Stimulated activated CD4-positive, alpha-beta T cell treated with anti-CD3 and anti-CD28 coated beads, TNF-alpha, amount 100 ng/mL, for 1 hour (primary cell): ENCODE data around the gene PKD2.
A peak's percentile ranks its signal among the peaks of the same experiment; 100 is the strongest.
"Not testable (repeated sequence)": the region's sequence is repeated elsewhere in the genome, so short reads cannot be mapped to it uniquely, and the experiment has no call there.

Experiments used
- DNase-seq, 3 donors: peaks; one replicate each; pipeline ENCODE4 v3.0.0-alpha.2; 2020; ENCODE audit warnings: low read depth in 3 of 3, low spot score in 1 of 3

The PKD2 gene

GRCh38 chr4:87985887-87986200, 21.6 kb upstream of the PKD2 start:
- no peak for DNase-seq

DNA sequence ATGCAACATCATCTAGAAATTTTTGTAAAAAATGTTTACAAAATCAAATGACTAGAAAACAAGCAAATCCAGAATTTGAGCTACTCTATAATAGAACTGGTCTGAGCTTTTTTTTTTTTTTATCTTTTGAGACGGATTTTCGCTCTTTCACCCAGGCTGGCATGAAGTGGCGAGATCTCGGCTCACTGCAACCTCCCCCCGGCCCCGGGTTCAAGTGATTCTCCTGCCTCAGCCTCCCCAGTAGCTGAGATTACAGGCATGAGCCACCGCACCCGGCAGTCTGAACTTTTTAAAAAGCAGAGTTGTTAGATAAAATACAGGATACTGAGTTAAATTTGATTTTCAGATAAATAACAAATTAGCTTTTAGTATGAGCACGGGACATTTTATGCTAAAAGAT, 20.9 kb upstream of the PKD2 start:
- DNase-seq: no peak

DNA sequence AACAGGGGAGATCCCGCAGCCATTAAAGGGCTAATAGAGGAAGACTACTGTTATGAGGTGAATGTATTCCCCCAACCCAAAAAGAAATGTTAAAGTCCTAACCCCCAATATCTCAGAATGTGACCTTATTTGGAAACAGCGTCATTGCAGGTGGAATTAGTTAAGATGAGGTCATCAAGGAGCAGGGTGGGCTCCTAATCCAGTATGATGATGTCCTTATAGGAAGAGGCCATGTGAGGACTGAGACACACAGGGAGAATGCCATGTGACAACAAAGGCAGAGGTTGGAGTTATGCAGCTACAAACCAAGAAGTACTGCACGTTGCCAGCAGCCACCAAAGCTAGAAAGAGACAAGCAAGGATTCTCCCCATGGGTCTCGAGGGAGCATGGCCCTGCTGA, 17.7 kb upstream of the PKD2 start:
- no peak for DNase-seq

- no peak for DNase-seq
These were observed 12.0 kb upstream of the PKD2 start for GRCh38 chr4:87995435-87995834.

DNA sequence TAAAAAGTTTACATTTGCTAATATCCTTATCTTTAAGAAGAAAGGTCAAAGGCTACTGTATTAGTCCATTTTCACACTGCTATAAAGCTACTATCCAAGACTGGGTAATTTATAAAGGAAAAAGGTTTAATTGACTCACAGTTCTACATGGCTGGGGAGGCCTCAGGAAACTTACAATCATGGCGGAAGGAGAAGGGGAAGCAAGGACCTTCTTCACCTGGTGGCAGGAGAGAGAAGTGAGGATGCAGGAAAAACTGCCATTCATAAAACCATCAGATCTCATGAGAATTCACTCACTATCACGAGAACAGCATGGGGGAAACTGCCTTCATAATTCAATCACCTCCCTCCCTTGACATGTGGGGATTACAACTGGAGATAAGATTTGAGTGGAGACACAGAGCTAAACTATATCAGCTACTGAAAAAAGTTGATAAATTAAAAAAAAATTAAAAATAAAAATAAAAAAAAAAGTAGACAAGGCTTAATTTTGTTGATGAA, 8.2 kb upstream of the PKD2 start:
- not testable (repeated sequence) for DNase-seq

DNA sequence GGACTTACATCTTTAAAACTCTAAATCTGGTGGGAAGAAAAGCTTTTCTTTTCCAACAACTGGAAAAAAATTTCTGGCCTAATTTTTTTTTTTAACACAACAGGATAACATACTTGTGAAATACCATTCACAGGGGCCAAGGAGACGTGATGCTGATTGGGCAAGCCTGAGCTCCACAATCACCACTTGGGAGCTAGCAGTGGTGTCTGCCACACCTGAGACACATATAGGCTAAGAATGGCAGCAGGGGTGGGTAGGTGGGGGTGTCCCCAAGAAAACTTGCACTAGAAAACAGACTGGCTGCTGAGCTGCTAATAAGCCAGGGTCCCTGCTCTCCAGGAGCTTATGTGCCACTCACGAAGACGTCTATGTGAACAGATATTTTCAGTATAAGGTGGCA, 5.6 kb upstream of the PKD2 start:
- no peak for DNase-seq

DNA sequence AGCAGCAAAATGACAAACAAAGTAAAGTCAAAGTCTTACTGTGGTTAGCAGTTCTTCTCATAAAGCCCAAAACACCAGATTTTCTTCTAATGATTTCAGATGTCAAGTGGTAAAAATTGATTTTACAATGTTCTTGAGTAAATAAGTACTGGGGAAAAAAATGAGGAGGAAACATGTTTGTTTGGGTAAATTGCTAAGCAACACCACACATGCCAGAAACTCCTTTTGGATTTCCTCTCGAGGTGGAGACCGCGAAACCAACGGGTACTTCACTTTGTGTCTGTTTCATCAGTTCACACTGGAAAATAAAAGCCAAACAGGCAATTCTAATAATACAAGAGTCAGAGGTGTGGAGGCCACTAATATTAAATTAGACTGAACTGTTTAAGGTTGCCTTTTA, 4.6 kb upstream of the PKD2 start:
- DNase-seq: no peak

DNA sequence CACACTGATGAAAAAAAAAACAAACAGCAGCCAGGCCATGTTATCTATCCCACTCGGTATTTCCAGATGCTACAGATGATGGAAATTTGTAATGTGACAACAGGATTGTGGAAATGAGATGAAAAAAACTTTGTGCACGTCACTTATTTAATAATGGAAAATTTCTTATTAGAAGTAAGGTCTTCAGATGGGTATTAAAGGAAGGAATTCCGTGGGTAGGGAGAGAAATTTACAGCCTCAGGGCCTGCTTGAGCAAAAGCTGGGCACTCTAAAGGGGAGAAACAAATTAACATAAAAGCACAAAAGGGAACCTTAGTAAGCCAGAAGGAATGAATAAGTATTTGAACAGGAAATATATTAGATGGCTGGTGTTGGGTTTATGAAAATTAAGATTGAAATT, 4.2 kb upstream of the PKD2 start:
- no peak for DNase-seq

DNA sequence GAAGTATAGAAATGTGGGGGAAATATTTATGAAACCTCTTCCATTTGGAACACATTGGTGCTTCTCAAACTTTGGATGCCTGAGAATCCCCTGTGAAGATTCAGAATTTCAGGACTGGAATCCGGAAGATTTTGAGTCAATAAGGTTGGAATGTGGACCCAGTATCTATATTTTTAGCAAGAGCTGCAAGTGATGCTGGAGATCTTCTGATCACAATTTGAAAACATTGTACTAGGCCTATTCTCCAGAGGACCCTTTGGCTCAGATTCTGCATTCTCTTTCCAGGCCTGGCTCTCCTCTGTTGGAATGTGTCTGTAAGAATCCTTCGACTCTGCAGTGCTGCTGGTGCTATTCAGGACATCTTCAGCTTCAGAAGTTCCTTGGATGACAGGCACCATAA, 2.4 kb upstream of the PKD2 start:
- no peak for DNase-seq

- DNase-seq: no peak
These were observed 1.5 kb upstream of the PKD2 start for GRCh38 chr4:88005946-88006345.

- DNase-seq: no peak
These were observed 505 bp upstream of the PKD2 start for GRCh38 chr4:88006956-88007303.

DNA sequence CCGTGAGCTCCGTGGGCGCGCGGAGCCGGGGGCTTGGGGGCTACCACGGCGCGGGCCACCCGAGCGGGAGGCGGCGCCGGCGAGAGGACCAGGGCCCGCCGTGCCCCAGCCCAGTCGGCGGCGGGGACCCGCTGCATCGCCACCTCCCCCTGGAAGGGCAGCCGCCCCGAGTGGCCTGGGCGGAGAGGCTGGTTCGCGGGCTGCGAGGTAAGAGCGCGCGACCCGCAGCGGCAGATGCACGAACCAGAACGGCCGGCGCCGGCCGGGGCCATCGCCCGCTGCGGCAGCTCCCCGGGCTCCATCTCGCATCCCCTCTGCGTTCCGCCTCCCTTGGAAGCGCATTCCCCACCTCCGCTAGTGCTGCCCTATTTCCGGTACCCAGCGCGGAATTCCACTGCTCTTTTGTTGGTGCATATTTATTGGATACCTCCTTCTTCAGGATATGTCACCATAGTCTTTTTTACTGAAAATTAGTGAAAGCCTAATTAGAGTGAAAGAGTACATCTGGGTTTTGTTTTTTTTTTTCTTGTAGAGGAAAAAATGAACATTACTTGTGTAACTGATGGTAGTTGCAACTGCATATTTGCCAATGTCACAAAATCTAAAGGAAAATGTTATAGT, 797 bp downstream of the PKD2 start:
- peak in 1 of 3 donors; percentile 3 for DNase-seq

DNA sequence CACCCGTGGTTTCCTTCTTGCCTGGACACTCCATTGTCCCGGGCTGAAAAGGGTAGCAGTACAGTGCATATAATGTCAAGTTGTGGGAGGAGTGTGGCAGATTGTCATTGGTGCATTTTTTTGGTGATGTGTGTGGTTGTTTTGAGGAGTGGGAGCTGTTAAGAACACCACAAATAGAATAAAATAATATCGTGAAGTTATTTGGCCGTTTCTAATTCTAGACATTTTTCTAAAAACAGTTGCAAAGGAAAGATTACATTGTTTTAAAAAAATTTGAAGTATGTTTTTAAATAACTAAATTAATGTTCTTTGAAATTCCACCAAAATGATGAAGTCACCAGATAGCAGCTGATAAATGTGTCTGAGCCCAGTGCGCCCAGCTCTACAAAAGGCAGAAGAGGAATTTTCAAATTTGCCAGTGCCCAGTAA, 1.3 kb downstream of the PKD2 start:
- no peak for DNase-seq

DNA sequence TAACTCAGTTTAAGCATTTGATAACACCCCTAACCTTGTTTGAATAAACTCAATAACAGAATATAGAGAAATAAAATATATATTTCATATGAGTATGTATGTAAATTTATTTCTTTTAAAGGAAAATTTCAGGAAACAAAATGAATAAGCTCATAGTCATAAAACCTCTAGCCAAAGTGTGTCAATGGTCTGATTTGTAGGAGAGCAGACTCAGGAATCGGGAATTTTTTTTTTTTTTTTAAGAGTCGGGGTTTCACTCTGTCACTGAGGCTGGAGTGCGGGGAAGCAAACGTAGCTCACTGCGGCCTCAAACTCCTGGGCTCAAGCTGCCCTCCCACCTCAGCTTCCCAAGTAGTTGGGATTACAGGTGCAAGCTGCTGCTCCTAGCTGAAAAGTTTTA, 2.4 kb downstream of the PKD2 start:
- DNase-seq: no peak

GRCh38 chr4:88010966-88011365, 3.5 kb downstream of the PKD2 start:
- no peak for DNase-seq

DNA sequence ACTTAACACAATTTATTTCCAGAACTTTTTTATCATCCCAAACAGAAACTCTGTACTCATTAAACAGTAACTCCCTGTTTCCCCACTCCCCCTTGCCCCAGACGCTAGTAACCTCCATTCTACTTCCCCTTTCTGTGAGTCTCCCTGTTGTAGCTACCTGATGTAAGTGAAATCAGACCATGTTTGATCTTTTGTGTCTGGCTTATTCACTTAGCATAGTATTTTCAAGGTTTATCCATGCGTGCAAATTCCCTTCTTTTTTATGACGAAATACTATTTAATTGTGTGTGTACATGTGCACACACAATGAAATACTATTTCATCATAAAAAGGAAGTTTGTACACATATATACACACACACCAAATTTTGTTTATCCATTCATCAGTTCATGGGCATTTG, 5.2 kb downstream of the PKD2 start:
- no peak for DNase-seq

- no peak for DNase-seq
These were observed 7.0 kb downstream of the PKD2 start for GRCh38 chr4:88014386-88014905.

DNA sequence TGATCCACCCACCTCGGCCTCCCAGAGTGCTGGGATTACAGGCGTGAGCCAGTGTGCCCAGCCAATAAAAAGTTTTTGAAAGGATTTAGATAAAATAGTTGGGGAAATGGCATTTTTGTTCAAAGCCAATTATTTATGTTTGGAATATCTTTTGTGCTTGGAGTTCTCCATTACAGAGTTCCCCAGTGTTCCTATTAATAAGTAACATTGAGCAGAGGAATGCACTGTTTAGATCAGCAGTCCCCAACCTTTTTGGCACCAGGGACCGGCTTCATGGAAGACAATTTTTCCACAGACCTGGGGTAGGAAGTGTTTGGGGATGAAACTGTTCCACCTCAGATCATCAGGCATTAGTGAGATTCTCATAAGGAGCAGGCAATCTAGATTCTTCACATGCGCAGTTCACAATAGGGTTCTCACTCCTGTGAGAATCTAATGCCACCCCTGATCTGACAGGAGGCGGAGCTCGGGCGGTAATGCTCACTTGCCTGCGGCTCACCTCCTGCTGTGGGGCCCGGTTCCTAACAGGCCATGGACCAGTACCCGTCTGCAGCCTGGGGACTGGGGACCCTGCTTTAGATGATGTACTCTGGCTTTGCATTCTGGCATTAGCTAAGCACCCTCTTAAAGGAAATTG, 8.3 kb downstream of the PKD2 start:
- DNase-seq: no peak

GRCh38 chr4:88017516-88018297, 10.3 kb downstream of the PKD2 start:
- no peak for DNase-seq

- DNase-seq: no peak
These were observed 11.0 kb downstream of the PKD2 start for GRCh38 chr4:88018466-88018865.

GRCh38 chr4:88021824-88022223, 14.4 kb downstream of the PKD2 start:
- no peak for DNase-seq

GRCh38 chr4:88022289-88022688, 14.9 kb downstream of the PKD2 start:
- no peak for DNase-seq
